Activated CD4-positive, alpha-beta memory T cell treated with anti-CD3 and anti-CD28 coated beads, Interleukin-2, amount 10 ng/mL, durations not matched to agents 7 days and 5 days (primary cell): ENCODE data around the gene MMP2. TPM values are rescaled to one million over a fixed set of nuclear protein-coding genes. Genes with fewer than 3 reads are reported as not detected.

Experiments
- CTCF ChIA-PET: fragments of 350-600 bp; sonication (Branson Sonifier 250); formaldehyde crosslinking; loops from one replicate; lab custom pipeline; 2021; ENCODE audit warnings: antibody characterized with exemption, inconsistent platforms; lab: Charles Lee
- POLR2A ChIA-PET: fragments of 350-600 bp; sonication (Branson Sonifier 250); formaldehyde crosslinking; loops from one replicate; lab custom pipeline; 2021; ENCODE audit warnings: antibody characterized with exemption; lab: Charles Lee
- DNase-seq: peaks from one replicate; pipeline ENCODE4 v3.0.0-alpha.2; 2020
- H3K27ac Mint-ChIP-seq: one replicate; pipeline ENCODE4 v1.8.0; 2021; ENCODE audit warnings: mild to moderate bottlenecking, mixed read lengths
- H3K27me3 Mint-ChIP-seq: one replicate; pipeline ENCODE4 v1.8.0; 2021; ENCODE audit warnings: mixed read lengths
- H3K36me3 Mint-ChIP-seq: one replicate; pipeline ENCODE4 v1.8.0; 2021; ENCODE audit warnings: low read depth, mixed read lengths
- H3K4me1 Mint-ChIP-seq: one replicate; pipeline ENCODE4 v1.8.0; 2021; ENCODE audit warnings: mixed read lengths
- H3K4me3 Mint-ChIP-seq: one replicate; pipeline ENCODE4 v1.8.0; 2021; ENCODE audit warnings: mild to moderate bottlenecking, mixed read lengths
- H3K9me3 Mint-ChIP-seq: one replicate; pipeline ENCODE4 v1.8.0; 2021; ENCODE audit warnings: mixed read lengths
- total RNA-seq, 2 experiments: library from RNA; stranded (reverse); gene quantifications; one replicate each; pipeline ENCODE4 v1.2.3, GENCODE V29; 2021

The MMP2 gene
- total RNA-seq, result under 1 TPM; 0.20 to 0.30 TPM

DNA sequence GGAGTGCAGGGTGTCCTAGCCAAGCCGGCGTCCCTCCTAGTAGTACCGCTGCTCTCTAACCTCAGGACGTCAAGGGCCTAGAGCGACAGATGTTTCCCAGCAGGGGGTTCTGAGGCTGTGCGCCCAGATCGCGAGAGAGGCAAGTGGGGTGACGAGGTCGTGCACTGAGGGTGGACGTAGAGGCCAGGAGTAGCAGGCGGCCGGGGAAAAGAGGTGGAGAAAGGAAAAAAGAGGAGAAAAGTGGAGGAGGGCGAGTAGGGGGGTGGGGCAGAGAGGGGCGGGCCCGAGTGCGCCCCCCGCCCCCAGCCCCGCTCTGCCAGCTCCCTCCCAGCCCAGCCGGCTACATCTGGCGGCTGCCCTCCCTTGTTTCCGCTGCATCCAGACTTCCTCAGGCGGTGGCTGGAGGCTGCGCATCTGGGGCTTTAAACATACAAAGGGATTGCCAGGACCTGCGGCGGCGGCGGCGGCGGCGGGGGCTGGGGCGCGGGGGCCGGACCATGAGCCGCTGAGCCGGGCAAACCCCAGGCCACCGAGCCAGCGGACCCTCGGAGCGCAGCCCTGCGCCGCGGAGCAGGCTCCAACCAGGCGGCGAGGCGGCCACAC lies at the start of gene MMP2:
TSS of gene MMP2 (plus strand) at position 372 of the 603 bp plus-strand sequence. CDS start 282 bp downstream, outside the sequence.
- H3K27ac Mint-ChIP-seq, result no peak within 1 kb of the TSS
- peaks cover 35% of the 10 kb centered on the region for H3K27me3 Mint-ChIP-seq
- H3K4me3 Mint-ChIP-seq, result peak within 1 kb of the TSS; percentile 13
- DNase-seq, result no peak
- peaks cover 9% of the 10 kb centered on the region for H3K4me1 Mint-ChIP-seq
- ChIA-PET CTCF (no interaction called here), POLR2A (no interaction called here)
- no peaks in the 10 kb centered on the region for H3K9me3 Mint-ChIP-seq
- no peaks in the 10 kb centered on the region for H3K36me3 Mint-ChIP-seq

- no peak overlapping the region for H3K27ac Mint-ChIP-seq
- no peak overlapping the region for H3K4me3 Mint-ChIP-seq
- no peaks in the 10 kb centered on the region for H3K36me3 Mint-ChIP-seq
- H3K27me3 Mint-ChIP-seq, result peaks cover 4% of the 10 kb centered on the region
- POLR2A ChIA-PET, result no interaction called here
- DNase-seq, result no peak
- CTCF ChIA-PET, result no interaction called here
- no peaks in the 10 kb centered on the region for H3K4me1 Mint-ChIP-seq
- no peaks in the 10 kb centered on the region for H3K9me3 Mint-ChIP-seq
Observed at GRCh38 chr16:55433030-55433429, 46.0 kb upstream of the MMP2 start.

DNA sequence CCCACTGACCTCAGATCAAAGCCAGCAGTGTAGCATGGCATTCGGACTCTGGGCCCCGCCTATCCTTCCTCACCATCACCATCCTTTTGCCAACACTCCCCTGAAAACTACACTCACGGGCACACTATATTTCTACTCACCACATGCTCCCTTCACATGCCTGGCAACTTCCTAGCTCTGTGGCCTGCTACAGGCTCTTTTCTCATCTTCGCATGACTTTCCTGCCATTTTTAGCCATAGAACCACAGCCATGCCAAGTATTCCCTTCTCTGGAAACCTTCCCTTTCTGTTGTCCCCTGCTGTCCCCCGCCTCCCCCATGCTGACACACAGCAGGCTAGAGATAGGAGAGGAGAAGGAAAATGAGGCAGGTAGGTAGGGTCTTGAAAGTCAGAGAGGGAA lies 45.5 kb upstream of the MMP2 start:
- Mint-ChIP-seq H3K9me3 (no peaks in the 10 kb centered on the region), H3K4me3 (no peak overlapping the region), H3K27ac (no peak overlapping the region), H3K36me3 (no peaks in the 10 kb centered on the region), H3K4me1 (no peaks in the 10 kb centered on the region), H3K27me3 (peaks cover 4% of the 10 kb centered on the region)
- POLR2A ChIA-PET, result no interaction called here
- CTCF ChIA-PET, result no interaction called here
- no peak for DNase-seq

DNA sequence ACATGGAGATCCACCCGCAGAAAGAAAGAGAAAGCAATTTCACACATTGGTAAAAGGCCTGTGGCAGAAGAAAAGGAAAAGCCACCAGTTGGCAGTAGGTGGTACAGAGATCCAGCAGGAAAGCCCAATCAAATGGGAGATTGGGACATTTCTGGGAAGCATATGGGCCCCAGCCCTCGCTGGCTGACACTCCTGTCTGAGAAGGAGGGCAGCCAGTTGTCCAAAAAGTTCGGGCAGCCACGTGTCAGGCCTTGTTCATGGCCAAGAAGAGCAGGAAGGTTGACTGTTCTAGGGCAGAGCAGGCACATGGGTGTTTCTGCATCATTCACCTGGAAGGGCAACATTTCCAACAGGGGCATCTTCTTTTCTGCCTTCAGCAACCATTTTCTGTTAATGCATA lies 45.0 kb upstream of the MMP2 start:
- peaks cover 4% of the 10 kb centered on the region for H3K27me3 Mint-ChIP-seq
- DNase-seq, result no peak
- POLR2A ChIA-PET, result no interaction called here
- no peak overlapping the region for H3K27ac Mint-ChIP-seq
- no peak overlapping the region for H3K4me3 Mint-ChIP-seq
- H3K36me3 Mint-ChIP-seq, result no peaks in the 10 kb centered on the region
- H3K4me1 Mint-ChIP-seq, result no peaks in the 10 kb centered on the region
- no peaks in the 10 kb centered on the region for H3K9me3 Mint-ChIP-seq
- CTCF ChIA-PET, result no interaction called here

DNA sequence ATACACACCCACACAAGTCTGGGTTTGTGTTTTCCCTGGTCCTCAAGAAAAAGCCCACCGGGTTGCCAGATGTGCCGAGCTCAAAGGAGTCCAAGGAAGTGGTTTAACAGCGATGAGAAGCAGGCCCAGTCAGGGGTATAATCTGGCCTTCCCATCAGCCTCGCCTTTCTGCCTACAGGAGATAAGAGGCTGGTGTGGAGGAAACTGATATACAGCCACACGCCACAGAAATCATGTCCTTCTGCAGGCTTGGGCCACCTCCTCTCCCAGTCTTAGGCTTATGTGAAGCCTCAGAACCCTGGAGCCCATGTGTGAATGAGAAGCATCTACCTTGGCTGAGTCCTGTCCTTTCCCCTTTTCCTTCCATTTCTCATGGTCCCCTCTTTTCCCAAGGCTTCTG lies 43.6 kb upstream of the MMP2 start:
- Mint-ChIP-seq H3K27me3 (peaks cover 4% of the 10 kb centered on the region), H3K27ac (no peak overlapping the region), H3K4me1 (no peaks in the 10 kb centered on the region), H3K4me3 (no peak overlapping the region), H3K36me3 (no peaks in the 10 kb centered on the region), H3K9me3 (no peaks in the 10 kb centered on the region)
- DNase-seq, result no peak
- ChIA-PET POLR2A (no interaction called here), CTCF (no interaction called here)

DNA sequence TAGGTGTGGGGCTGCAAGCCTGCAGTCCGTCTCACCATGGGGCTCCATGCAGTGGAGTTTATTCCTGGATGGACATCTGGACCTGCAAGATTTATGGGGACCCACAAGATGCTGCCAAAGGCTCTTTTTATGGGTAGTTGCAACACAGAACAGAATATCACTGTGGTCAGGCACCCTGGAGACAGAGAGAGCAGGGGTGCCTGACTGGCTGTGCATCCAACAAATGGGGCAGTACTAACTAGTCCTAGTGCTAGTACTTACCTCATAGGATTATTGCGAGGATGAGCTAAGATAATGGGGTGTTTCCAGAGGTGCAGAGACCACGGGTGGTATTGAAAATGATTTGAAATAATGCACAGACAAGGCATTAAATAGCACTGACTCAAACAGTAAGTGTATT lies 42.4 kb upstream of the MMP2 start:
- Mint-ChIP-seq H3K4me1 (no peaks in the 10 kb centered on the region), H3K9me3 (no peaks in the 10 kb centered on the region), H3K27me3 (peaks cover 4% of the 10 kb centered on the region), H3K27ac (no peak overlapping the region), H3K4me3 (no peak overlapping the region), H3K36me3 (no peaks in the 10 kb centered on the region)
- DNase-seq, result no peak
- POLR2A ChIA-PET, result no interaction called here
- CTCF ChIA-PET, result no interaction called here

GRCh38 chr16:55437625-55438024 lies 41.4 kb upstream of the MMP2 start:
- POLR2A ChIA-PET, result no interaction called here
- Mint-ChIP-seq H3K27me3 (peaks cover 4% of the 10 kb centered on the region), H3K36me3 (no peaks in the 10 kb centered on the region), H3K4me1 (no peaks in the 10 kb centered on the region), H3K27ac (no peak overlapping the region), H3K4me3 (no peak overlapping the region), H3K9me3 (no peaks in the 10 kb centered on the region)
- no peak for DNase-seq
- CTCF ChIA-PET, result no interaction called here

DNA sequence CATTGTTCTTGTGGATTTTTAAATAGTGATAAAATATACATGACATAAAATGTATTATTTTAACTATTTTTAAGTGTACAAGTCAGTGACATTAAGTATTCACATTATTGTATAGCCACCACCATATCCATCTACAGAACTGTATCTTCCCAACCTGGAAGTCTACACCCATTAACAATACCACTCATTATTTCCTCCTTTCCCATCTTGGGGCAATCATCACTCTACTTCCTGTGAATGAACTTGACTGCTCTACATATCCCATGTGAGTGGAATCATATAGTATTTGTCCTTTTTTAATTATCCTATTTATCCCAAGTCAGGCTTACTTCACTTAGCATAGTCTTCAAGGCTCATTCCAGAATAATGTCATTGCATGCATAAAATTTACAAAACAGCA lies 40.7 kb upstream of the MMP2 start:
- no peak for DNase-seq
- Mint-ChIP-seq H3K36me3 (no peaks in the 10 kb centered on the region), H3K4me1 (no peaks in the 10 kb centered on the region), H3K4me3 (no peak overlapping the region), H3K27ac (no peak overlapping the region), H3K27me3 (peaks cover 7% of the 10 kb centered on the region), H3K9me3 (no peaks in the 10 kb centered on the region)
- CTCF ChIA-PET, result no interaction called here
- POLR2A ChIA-PET, result no interaction called here

DNA sequence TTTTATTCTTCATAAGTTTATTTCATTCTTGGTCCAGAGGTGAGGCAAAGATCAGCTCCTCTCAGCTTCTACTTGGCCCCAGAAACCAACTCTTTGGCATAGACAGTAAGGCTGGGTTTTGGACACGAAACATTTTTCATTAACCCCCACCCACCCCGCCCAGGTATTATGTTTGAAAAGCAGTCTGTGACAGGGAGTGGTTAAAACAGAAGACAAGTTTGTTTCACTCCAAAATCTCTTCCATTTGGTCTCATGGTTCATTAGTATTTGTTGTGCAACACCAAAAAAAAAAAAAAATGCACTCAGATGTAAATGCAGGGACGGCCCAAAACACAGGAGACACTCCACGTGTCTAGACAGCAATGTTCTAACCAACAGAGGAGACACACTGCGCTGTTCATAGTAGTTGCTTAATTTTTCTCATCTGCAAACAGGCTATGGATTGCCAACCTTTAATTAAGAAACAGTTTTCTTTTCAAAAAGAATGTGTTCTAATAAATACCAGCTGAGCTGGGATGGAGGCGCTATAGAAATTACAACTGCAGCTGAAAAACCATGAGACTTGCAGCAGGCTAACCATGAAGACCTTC lies 39.8 kb upstream of the MMP2 start:
- H3K4me3 Mint-ChIP-seq, result no peak overlapping the region
- H3K27me3 Mint-ChIP-seq, result peaks cover 8% of the 10 kb centered on the region
- ChIA-PET CTCF (no interaction called here), POLR2A (no interaction called here)
- no peaks in the 10 kb centered on the region for H3K9me3 Mint-ChIP-seq
- H3K4me1 Mint-ChIP-seq, result no peaks in the 10 kb centered on the region
- no peak for DNase-seq
- H3K36me3 Mint-ChIP-seq, result no peaks in the 10 kb centered on the region
- no peak overlapping the region for H3K27ac Mint-ChIP-seq

- no peaks in the 10 kb centered on the region for H3K4me1 Mint-ChIP-seq
- H3K27me3 Mint-ChIP-seq, result peaks cover 5% of the 10 kb centered on the region
- ChIA-PET POLR2A (no interaction called here), CTCF (interaction anchor here (2.5 kb wide), 1 partner anchor 21 kb away, joined by 6 read pairs; no protein-coding TSS in a partner anchor)
- no peak for DNase-seq
- no peak overlapping the region for H3K27ac Mint-ChIP-seq
- no peaks in the 10 kb centered on the region for H3K36me3 Mint-ChIP-seq
- no peaks in the 10 kb centered on the region for H3K9me3 Mint-ChIP-seq
- H3K4me3 Mint-ChIP-seq, result no peak overlapping the region
Observed at GRCh38 chr16:55443434-55444346, 35.3 kb upstream of the MMP2 start.

GRCh38 chr16:55444754-55445485 lies 34.1 kb upstream of the MMP2 start:
- Mint-ChIP-seq H3K4me3 (no peak overlapping the region), H3K4me1 (no peaks in the 10 kb centered on the region), H3K27me3 (peaks cover 5% of the 10 kb centered on the region), H3K36me3 (no peaks in the 10 kb centered on the region), H3K9me3 (no peaks in the 10 kb centered on the region), H3K27ac (no peak overlapping the region)
- DNase-seq, result no peak
- CTCF ChIA-PET, result interaction anchor here (2.5 kb wide), 1 partner anchor 20 kb away, joined by 6 read pairs; no protein-coding TSS in a partner anchor
- POLR2A ChIA-PET, result no interaction called here

DNA sequence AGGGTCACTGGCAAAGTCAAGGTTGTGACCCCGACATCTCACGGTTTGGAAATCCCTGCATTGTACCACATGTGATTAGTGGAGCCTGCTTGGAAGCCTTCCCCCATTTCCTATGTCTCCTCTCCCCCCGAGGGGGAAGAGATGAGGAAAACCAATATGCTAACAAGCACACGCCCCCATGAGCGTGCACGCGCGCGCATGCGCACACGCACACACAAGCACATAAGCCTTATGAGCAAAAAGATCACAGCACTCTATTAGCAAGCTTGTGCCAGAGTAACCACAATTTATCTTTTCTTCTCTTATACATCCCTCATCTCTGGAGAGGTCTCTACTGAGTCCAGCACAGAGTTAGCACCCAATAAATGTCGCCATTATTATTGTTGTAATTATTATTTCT lies 31.8 kb upstream of the MMP2 start:
- Mint-ChIP-seq H3K4me3 (no peak overlapping the region), H3K27me3 (peaks cover 5% of the 10 kb centered on the region), H3K9me3 (no peaks in the 10 kb centered on the region), H3K36me3 (no peaks in the 10 kb centered on the region), H3K4me1 (no peaks in the 10 kb centered on the region), H3K27ac (no peak overlapping the region)
- ChIA-PET POLR2A (no interaction called here), CTCF (interaction anchor here (1.0 kb wide), 1 partner anchor 18 kb away, joined by 3 read pairs; no protein-coding TSS in a partner anchor)
- no peak for DNase-seq

GRCh38 chr16:55452996-55453395 lies 26.0 kb upstream of the MMP2 start:
- DNase-seq, result no peak
- H3K4me1 Mint-ChIP-seq, result no peaks in the 10 kb centered on the region
- no peaks in the 10 kb centered on the region for H3K9me3 Mint-ChIP-seq
- POLR2A ChIA-PET, result no interaction called here
- no peaks in the 10 kb centered on the region for H3K27me3 Mint-ChIP-seq
- no peaks in the 10 kb centered on the region for H3K36me3 Mint-ChIP-seq
- H3K4me3 Mint-ChIP-seq, result no peak overlapping the region
- no peak overlapping the region for H3K27ac Mint-ChIP-seq
- CTCF ChIA-PET, result no interaction called here
